Measurements from ENCODE around the gene FOXD4L4.
"Not testable (repeated sequence)": the region's sequence is repeated elsewhere in the genome, so short reads cannot be mapped to it uniquely, and the experiment has no call there.

The FOXD4L4 gene

GRCh38 chr9:65737096-65737564, at the start of gene FOXD4L4:
TSS of gene FOXD4L4 (plus strand) at chr9:65737146. CDS start at chr9:65737146, 0 bp downstream.
- DNase-seq (ENCODE audit: low read depth in 2 of 2): not testable (repeated sequence)

- DNase-seq (ENCODE audit: low read depth in 2 of 2): not testable (repeated sequence)
Measured at GRCh38 chr9:65703550-65703949, 33.4 kb upstream of the FOXD4L4 start.

DNA sequence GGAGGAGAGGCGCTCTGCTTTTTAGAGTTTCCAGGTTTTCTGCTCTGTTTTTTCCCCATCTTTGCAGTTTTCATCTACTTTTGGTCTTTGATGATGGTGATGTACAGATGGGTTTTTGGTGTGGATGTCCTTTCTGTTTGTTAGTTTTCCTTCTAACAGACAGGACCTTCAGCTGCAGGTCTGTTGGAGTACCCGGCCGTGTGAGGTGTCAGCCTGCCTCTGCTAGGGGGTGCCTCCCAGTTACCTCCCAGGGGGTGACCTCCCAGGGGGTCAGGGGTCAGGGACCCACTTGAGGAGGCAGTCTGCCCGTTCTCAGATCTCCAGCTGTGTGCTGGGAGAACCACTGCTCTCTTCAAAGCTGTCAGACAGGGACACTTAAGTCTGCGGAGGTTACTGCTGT, 22.5 kb upstream of the FOXD4L4 start:
- DNase-seq (ENCODE audit: low read depth in 2 of 2): not testable (repeated sequence)

- DNase-seq (ENCODE audit: low read depth in 2 of 2): not testable (repeated sequence)
Measured at GRCh38 chr9:65738133-65738532, 1.2 kb downstream of the FOXD4L4 start.
